Fibroblast of the aortic adventitia (primary cell): ENCODE data around the gene HIP1. TPM values are rescaled to one million over a fixed set of nuclear protein-coding genes. Genes with fewer than 3 reads are reported as not detected.
"Not testable (repeated sequence)": the region's sequence is repeated elsewhere in the genome, so short reads cannot be mapped to it uniquely, and the experiment has no call there.

ENCODE experiments used
- DNase-seq: peaks from one replicate; pipeline ENCODE4 v3.0.0-alpha.2; 2010; ENCODE audit warnings: low read depth
- H3K4me3 ChIP-seq: 2 replicates; pipeline ENCODE4 v1.5.1; 2011; ENCODE audit warnings: low read depth, mild to moderate bottlenecking, control low read depth, low read length, moderate library complexity
- total RNA-seq: library from RNA; depleted of rRNA; stranded (reverse); fragments of >200 nt; gene quantifications from 2 replicates; pipeline ENCODE4 v1.2.3, GENCODE V29; 2012; ENCODE audit warnings: low replicate concordance
- TF ChIP-seq, protein P1 (sequence below): IDR thresholded peaks from 2 replicates; pipeline ENCODE4 v1.5.1; 2011; ENCODE audit warnings: mild to moderate bottlenecking, low read length, control low read depth, inconsistent platforms; ENCODE audit not compliant: insufficient read depth

HIP1 gene
- total RNA-seq, 1 donor: 9.3 TPM

- TF ChIP-seq, protein P1, sequence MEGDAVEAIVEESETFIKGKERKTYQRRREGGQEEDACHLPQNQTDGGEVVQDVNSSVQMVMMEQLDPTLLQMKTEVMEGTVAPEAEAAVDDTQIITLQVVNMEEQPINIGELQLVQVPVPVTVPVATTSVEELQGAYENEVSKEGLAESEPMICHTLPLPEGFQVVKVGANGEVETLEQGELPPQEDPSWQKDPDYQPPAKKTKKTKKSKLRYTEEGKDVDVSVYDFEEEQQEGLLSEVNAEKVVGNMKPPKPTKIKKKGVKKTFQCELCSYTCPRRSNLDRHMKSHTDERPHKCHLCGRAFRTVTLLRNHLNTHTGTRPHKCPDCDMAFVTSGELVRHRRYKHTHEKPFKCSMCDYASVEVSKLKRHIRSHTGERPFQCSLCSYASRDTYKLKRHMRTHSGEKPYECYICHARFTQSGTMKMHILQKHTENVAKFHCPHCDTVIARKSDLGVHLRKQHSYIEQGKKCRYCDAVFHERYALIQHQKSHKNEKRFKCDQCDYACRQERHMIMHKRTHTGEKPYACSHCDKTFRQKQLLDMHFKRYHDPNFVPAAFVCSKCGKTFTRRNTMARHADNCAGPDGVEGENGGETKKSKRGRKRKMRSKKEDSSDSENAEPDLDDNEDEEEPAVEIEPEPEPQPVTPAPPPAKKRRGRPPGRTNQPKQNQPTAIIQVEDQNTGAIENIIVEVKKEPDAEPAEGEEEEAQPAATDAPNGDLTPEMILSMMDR: no peak
- no peak overlapping the region for H3K4me3 ChIP-seq
- DNase-seq: peak; percentile 68
Measured at GRCh38 chr7:75771224-75771623, 32.5 kb upstream of the HIP1 start.

DNA sequence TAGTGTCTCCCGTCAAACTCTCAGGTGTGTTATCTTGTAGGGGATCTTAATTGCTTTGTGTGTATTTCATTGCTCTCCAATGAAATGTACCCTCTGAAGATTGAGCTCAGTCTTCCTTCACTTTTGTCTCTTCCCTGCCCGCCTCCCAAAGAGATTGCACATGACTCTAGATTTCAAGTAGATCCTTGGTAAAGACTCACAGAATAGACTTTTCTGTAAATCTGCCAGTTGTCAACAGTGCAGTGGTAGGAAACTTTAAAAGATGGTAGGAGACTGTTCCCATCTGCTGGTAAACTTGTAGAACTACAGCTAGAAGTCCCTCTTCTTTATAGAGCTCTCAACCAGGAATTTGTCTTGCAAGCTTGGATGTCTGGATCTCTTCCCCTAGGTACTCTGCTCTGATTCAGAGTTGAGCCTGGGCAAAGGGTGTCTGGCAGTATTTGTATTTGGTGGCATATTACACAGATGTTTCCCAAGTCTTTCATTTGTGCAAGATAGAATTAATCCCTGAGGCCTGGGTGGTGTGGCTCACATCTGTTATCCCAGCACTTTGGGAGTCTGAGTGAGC lies 23.7 kb upstream of the HIP1 start:
- TF ChIP-seq, protein P1: peak; percentile 77
- no peak overlapping the region for H3K4me3 ChIP-seq
- peak; percentile 85 for DNase-seq

GRCh38 chr7:75761801-75762200 lies 23.1 kb upstream of the HIP1 start:
- not testable (repeated sequence) for DNase-seq, H3K4me3 ChIP-seq

DNA sequence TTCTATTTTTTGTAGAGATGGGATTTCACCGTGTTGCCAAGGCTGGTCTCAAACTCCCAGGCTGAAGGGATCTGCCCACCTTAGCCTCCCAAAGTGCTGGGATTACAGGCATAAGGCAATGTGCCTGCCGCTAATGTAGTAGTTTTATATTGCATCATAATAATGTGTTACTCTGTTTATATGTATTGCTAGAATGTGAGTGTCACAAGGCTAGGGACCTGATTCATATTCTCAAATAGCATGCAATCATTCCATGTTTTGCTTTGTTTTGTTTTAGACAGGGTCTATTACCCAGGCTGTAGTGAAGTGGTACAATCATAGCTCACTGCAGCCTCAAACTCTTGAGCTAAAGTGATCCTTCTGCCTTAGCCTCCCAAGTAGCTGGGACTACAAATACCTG lies 19.8 kb upstream of the HIP1 start:
- TF ChIP-seq, protein P1: no peak
- no peak overlapping the region for H3K4me3 ChIP-seq
- DNase-seq: peak; percentile 22

GRCh38 chr7:75757860-75758259 lies 19.1 kb upstream of the HIP1 start:
- no peak overlapping the region for H3K4me3 ChIP-seq
- DNase-seq: no peak
- TF ChIP-seq, protein P1: no peak

GRCh38 chr7:75756991-75757676 lies 18.4 kb upstream of the HIP1 start:
- peak; percentile 58 for DNase-seq

More at GRCh38 chr7:75756991-75757676, 18.4 kb upstream of the HIP1 start:
- TF ChIP-seq, protein P1: peak; percentile 53
- no peak overlapping the region for H3K4me3 ChIP-seq
